Mononuclear cell (primary cell): ENCODE data around the gene ZNF486. TPM values are rescaled to one million over a fixed set of nuclear protein-coding genes. Genes with fewer than 3 reads are reported as not detected.
"Not testable (repeated sequence)": the region's sequence is repeated elsewhere in the genome, so short reads cannot be mapped to it uniquely, and the experiment has no call there.

ENCODE experiments used
- H3K27me3 ChIP-seq: 2 replicates; pipeline ENCODE4 v1.6.0; 2011; ENCODE audit warnings: low read length, control low read depth; ENCODE audit not compliant: insufficient read depth
- H3K4me1 ChIP-seq: 2 replicates; pipeline ENCODE4 v1.5.1; 2011; ENCODE audit warnings: mild to moderate bottlenecking, low read length, control low read depth; ENCODE audit not compliant: insufficient read depth
- H3K4me3 ChIP-seq: 2 replicates; pipeline ENCODE4 v1.5.1; 2011; ENCODE audit warnings: mild to moderate bottlenecking, low read length, moderate library complexity
- H3K9me3 ChIP-seq: 2 replicates; pipeline ENCODE4 v1.5.1; 2011; ENCODE audit warnings: low read depth, mild to moderate bottlenecking, control low read depth, low read length
- total RNA-seq: library from RNA; depleted of rRNA; stranded (reverse); fragments of >200 nt; gene quantifications from one replicate; pipeline ENCODE4 v1.2.3, GENCODE V29; 2012

Gene ZNF486
- total RNA-seq, 1 donor, result 4.0 TPM

GRCh38 chr19:20179956-20180355 is 12.9 kb downstream of the ZNF486 start:
- not testable (repeated sequence) for H3K4me3 ChIP-seq, H3K27me3 ChIP-seq, H3K4me1 ChIP-seq, H3K9me3 ChIP-seq

GRCh38 chr19:20182222-20182785 is 15.3 kb downstream of the ZNF486 start:
- Histone ChIP-seq H3K9me3 (no peaks in the 10 kb centered on the region), H3K27me3 (no peaks in the 10 kb centered on the region), H3K4me1 (no peaks in the 10 kb centered on the region), H3K4me3 (no peak overlapping the region)

- no peak overlapping the region for H3K4me3 ChIP-seq
- H3K27me3 ChIP-seq, result no peaks in the 10 kb centered on the region
- H3K9me3 ChIP-seq, result peaks cover 21% of the 10 kb centered on the region
- H3K4me1 ChIP-seq, result no peaks in the 10 kb centered on the region
Observed at GRCh38 chr19:20186174-20186573, 19.2 kb downstream of the ZNF486 start.

- no peaks in the 10 kb centered on the region for H3K4me1 ChIP-seq
- H3K9me3 ChIP-seq, result peaks cover 73% of the 10 kb centered on the region
- no peak overlapping the region for H3K4me3 ChIP-seq
Observed at GRCh38 chr19:20197747-20198146, 30.7 kb downstream of the ZNF486 start.

GRCh38 chr19:20209051-20209450 is 42.0 kb downstream of the ZNF486 start:
- no peaks in the 10 kb centered on the region for H3K27me3 ChIP-seq
- H3K4me3 ChIP-seq, result no peak overlapping the region
- no peaks in the 10 kb centered on the region for H3K4me1 ChIP-seq
- H3K9me3 ChIP-seq, result no peaks in the 10 kb centered on the region

More at GRCh38 chr19:20197747-20198146, 30.7 kb downstream of the ZNF486 start:
- no peaks in the 10 kb centered on the region for H3K27me3 ChIP-seq

GRCh38 chr19:20214366-20214765 is 47.4 kb downstream of the ZNF486 start:
- not testable (repeated sequence) for H3K4me3 ChIP-seq, H3K4me1 ChIP-seq, H3K27me3 ChIP-seq, H3K9me3 ChIP-seq

GRCh38 chr19:20221605-20222004 is 54.6 kb downstream of the ZNF486 start:
- H3K27me3 ChIP-seq, H3K4me1 ChIP-seq, H3K9me3 ChIP-seq, H3K4me3 ChIP-seq: not testable (repeated sequence)

GRCh38 chr19:20233105-20233504 is 66.1 kb downstream of the ZNF486 start:
- Histone ChIP-seq H3K4me3 (no peak overlapping the region), H3K27me3 (no peaks in the 10 kb centered on the region), H3K4me1 (peaks cover 8% of the 10 kb centered on the region), H3K9me3 (peaks cover 4% of the 10 kb centered on the region)

GRCh38 chr19:20235156-20235555 is 68.1 kb downstream of the ZNF486 start:
- no peaks in the 10 kb centered on the region for H3K27me3 ChIP-seq
- peaks cover 8% of the 10 kb centered on the region for H3K4me1 ChIP-seq
- no peak overlapping the region for H3K4me3 ChIP-seq
- no peaks in the 10 kb centered on the region for H3K9me3 ChIP-seq

- Histone ChIP-seq H3K27me3 (no peaks in the 10 kb centered on the region), H3K9me3 (no peaks in the 10 kb centered on the region), H3K4me1 (peaks cover 8% of the 10 kb centered on the region), H3K4me3 (peak overlapping the region; percentile 58)
Observed at GRCh38 chr19:20237773-20238623, 71.0 kb downstream of the ZNF486 start.

- no peaks in the 10 kb centered on the region for H3K27me3 ChIP-seq
- no peak overlapping the region for H3K4me3 ChIP-seq
- H3K9me3 ChIP-seq, result no peaks in the 10 kb centered on the region
- H3K4me1 ChIP-seq, result no peaks in the 10 kb centered on the region
Observed at GRCh38 chr19:20243629-20244028, 76.6 kb downstream of the ZNF486 start.

GRCh38 chr19:20244356-20244755 is 77.3 kb downstream of the ZNF486 start:
- Histone ChIP-seq H3K27me3 (no peaks in the 10 kb centered on the region), H3K9me3 (no peaks in the 10 kb centered on the region), H3K4me1 (no peaks in the 10 kb centered on the region), H3K4me3 (no peak overlapping the region)

- Histone ChIP-seq H3K27me3 (no peaks in the 10 kb centered on the region), H3K9me3 (no peaks in the 10 kb centered on the region), H3K4me3 (no peak overlapping the region), H3K4me1 (no peaks in the 10 kb centered on the region)
Observed at GRCh38 chr19:20245309-20245708, 78.3 kb downstream of the ZNF486 start.

- no peaks in the 10 kb centered on the region for H3K4me1 ChIP-seq
- no peaks in the 10 kb centered on the region for H3K9me3 ChIP-seq
- no peaks in the 10 kb centered on the region for H3K27me3 ChIP-seq
- H3K4me3 ChIP-seq, result no peak overlapping the region
Observed at GRCh38 chr19:20247016-20247683, 80.1 kb downstream of the ZNF486 start.

GRCh38 chr19:20248258-20248657 is 81.2 kb downstream of the ZNF486 start:
- H3K4me1 ChIP-seq, H3K4me3 ChIP-seq, H3K27me3 ChIP-seq, H3K9me3 ChIP-seq: not testable (repeated sequence)
